Activated naive CD4-positive, alpha-beta T cell treated with anti-CD3 and anti-CD28 coated beads, Interleukin-2, amount 10 ng/mL, durations not matched to agents 7 days and 5 days (primary cell): ENCODE measurements around the gene MAPKBP1.

ENCODE experiments used
- CTCF ChIA-PET: fragments of 350-600 bp; sonication (Branson Sonifier 250); formaldehyde crosslinking; loops from one replicate; lab custom pipeline; 2021; ENCODE audit warnings: antibody characterized with exemption; lab: Charles Lee
- DNase-seq: peaks from one replicate; pipeline ENCODE4 v3.0.0-alpha.2; 2020
- H3K27ac Mint-ChIP-seq: one replicate; pipeline ENCODE4 v1.8.0; 2021; ENCODE audit warnings: mild to moderate bottlenecking, moderate library complexity, mixed read lengths
- H3K27me3 Mint-ChIP-seq: one replicate; pipeline ENCODE4 v1.8.0; 2021; ENCODE audit warnings: mild to moderate bottlenecking, mixed read lengths
- H3K36me3 Mint-ChIP-seq: one replicate; pipeline ENCODE4 v1.8.0; 2021; ENCODE audit warnings: mixed read lengths
- H3K4me1 Mint-ChIP-seq: one replicate; pipeline ENCODE4 v1.8.0; 2021; ENCODE audit warnings: mixed read lengths
- H3K4me3 Mint-ChIP-seq: one replicate; pipeline ENCODE4 v1.8.0; 2021; ENCODE audit warnings: mild to moderate bottlenecking, moderate library complexity, mixed read lengths
- H3K9me3 Mint-ChIP-seq: one replicate; pipeline ENCODE4 v1.8.0; 2021; ENCODE audit warnings: mixed read lengths

The MAPKBP1 gene

DNA sequence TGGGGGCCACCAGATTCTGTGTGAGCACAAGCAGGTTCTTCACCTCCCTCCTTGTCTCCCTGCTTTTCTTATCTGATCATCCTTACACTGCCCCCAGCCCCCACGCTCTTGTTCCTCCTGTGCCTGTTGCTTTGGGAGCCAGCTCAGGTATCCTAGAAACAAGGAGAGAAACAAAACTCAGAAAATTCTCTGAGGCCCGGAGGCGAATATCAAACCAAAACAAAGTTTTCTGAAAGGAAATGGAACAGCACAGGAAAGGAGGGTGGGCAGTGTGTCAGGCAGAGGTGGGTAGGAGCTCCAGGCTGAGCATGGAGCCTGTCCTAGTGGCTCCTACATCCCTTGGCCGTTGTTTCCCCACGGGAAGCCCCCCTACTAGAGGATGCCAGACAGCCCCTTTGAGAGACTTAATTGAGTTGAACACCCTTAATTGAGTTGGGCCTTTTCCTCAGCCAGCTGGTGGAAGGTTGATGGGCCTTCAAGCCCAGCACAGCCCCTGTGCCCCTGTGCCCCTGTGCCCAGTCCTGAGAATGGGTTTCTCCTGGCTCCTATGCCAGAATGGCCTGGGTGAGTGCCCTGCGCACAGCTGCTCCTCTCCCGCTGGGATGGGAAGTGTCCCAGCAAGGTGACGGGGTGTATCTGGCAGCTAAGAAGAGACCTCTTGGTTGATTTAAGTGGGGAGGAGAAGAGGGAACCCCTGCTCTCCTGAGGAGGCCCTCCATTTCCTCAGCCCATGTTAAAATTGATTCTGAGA is 30.8 kb downstream of the MAPKBP1 start:
- peaks cover 10% of the 10 kb centered on the region for H3K36me3 Mint-ChIP-seq
- CTCF ChIA-PET = interaction anchor here (0.9 to 10.1 kb wide), 3 partner anchors 33 to 110 kb away, joined by 3 to 253 read pairs (median 7); partner anchors contain the start of gene MAPKBP1
- H3K4me1 Mint-ChIP-seq = peaks cover 21% of the 10 kb centered on the region
- DNase-seq = no peak
- H3K4me3 Mint-ChIP-seq = no peak overlapping the region
- H3K9me3 Mint-ChIP-seq = no peaks in the 10 kb centered on the region
- H3K27ac Mint-ChIP-seq = peak overlapping the region; percentile 67
- no peaks in the 10 kb centered on the region for H3K27me3 Mint-ChIP-seq

DNA sequence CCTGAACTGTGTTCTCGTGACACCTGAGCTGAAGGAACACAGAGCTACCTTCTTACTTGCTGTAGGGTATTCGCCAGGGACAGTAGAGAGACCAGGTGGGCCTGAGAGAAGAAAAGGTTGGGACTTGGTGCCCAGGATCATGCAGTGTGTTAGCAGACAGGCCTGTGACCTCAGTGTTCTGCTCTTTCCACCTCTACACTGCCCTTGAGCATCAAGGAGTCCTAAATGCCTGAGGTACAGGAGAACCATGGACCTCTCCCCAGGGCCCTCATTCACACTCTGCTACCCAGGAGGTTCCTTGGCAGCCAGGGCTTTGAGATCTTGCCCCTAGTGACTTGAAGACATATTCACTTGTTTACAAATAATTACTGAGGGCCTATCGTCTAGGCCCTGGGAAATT is 31.4 kb downstream of the MAPKBP1 start:
- Mint-ChIP-seq H3K4me1 (peaks cover 25% of the 10 kb centered on the region), H3K9me3 (no peaks in the 10 kb centered on the region), H3K36me3 (peaks cover 7% of the 10 kb centered on the region), H3K27ac (no peak overlapping the region), H3K4me3 (no peak overlapping the region), H3K27me3 (no peaks in the 10 kb centered on the region)
- DNase-seq = no peak
- CTCF ChIA-PET = interaction anchor here (2.2 to 10.1 kb wide), 2 partner anchors 34 to 99 kb away, joined by 7 to 253 read pairs; partner anchors contain the start of gene MAPKBP1

DNA sequence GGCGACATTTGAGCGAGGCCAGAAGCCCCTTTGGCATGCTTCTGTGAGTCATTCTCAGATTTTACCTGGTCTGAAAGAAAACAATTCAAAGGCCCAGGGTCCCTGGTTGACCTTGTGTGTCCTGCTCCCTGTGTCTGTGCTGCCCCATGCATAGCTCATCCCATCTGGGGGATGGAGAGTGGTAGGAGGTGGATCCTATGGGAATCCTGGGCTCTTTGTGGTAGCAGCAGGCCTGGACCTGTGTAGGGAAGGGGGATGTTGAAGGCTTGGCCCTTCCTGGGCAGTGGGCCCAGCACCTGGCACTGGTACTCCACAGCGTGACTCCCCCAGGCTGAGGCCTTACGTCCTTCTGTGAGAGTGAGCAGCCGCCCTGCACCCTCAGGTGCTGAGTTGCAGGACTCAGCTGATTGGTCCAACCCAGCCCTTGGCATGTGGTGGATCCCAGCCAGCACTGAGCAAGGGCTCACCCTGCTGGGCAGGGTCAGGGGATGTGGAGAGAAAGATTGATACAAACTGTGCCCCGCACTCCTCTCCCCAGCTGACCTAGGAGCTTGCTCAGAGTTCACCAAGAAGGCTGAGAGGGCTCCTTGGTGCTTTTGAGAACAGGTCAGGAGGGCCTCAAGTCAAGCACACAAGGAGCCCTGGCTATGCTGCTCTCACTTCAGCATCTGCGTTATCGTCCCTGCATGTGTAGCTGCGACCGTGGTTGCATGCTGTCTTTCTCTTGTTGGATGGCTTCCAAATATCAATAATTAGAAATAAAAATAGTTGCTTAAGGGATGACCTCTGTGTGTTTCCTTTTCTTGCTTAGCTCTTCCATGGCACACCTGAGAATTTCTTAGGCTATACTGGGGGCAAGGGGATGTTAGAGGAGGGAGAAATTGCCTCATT is 32.3 kb downstream of the MAPKBP1 start:
- Mint-ChIP-seq H3K36me3 (peaks cover 2% of the 10 kb centered on the region), H3K27me3 (no peaks in the 10 kb centered on the region), H3K4me1 (peaks cover 33% of the 10 kb centered on the region), H3K9me3 (no peaks in the 10 kb centered on the region), H3K27ac (peak overlapping the region; percentile 33), H3K4me3 (no peak overlapping the region)
- CTCF ChIA-PET = interaction anchor here (10.1 kb wide), 1 partner anchor 34 kb away, joined by 253 read pairs; the partner anchor contains the start of gene MAPKBP1
- DNase-seq = no peak

DNA sequence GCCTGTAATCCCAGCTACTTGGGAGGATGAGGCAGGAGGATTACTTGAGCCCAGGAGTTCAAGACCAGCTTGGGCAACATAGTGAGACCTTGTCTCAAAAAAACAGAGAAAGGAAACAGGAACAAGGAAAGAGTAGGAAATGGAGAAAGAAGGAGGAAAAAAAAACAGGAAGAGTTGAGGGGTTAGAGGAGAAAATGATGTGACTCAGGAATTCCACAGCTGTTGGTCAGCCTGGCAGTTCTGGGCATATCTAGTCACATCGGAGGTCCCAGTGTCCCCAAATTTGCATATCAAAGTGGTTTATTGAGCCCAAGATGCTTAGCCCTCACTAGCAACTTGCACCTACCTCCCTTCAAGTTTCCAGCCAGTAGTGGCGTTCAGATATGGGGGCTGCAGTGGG is 34.8 kb downstream of the MAPKBP1 start:
- no peak overlapping the region for H3K27ac Mint-ChIP-seq
- H3K4me3 Mint-ChIP-seq = no peak overlapping the region
- H3K27me3 Mint-ChIP-seq = no peaks in the 10 kb centered on the region
- peaks cover 8% of the 10 kb centered on the region for H3K36me3 Mint-ChIP-seq
- no peak for DNase-seq
- no peaks in the 10 kb centered on the region for H3K9me3 Mint-ChIP-seq
- peaks cover 43% of the 10 kb centered on the region for H3K4me1 Mint-ChIP-seq
- CTCF ChIA-PET = interaction anchor here (0.7 to 10.1 kb wide), 8 partner anchors 8 to 251 kb away, joined by 3 to 253 read pairs (median 17); partner anchors contain the start of gene MAPKBP1

DNA sequence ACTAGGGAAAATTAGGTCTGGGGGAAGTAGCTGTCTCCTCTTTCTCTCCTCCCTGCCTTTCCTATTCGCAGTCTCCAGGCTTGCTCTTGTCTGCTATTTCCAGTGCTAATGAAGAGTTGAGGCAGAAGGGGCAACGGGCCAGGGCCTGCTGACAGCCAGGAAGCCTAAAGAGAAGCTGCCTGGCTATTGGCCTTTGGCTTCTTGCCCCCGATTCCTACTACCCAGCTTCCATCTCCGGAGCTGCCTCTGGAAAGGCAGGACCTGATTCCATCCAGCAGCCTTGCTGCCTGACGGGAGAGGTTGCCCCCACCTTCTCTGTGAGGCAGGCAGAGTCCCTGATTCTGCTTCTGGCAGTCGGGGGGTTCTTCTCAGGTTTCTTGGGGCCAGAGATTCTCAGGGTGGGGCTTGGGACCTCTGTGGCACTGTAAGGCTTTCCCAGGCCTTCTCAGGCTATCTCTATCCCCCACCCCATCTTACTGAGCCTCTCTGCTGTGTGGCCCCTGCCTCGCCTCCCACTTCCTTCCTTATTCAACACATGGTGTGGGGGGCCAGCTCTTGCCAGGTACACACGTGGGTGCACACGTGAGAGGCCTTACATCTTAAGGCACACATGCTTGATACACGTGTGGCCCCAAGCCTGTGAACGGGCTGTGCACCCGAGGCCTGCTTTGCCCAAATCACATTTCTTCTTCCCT is 35.4 kb downstream of the MAPKBP1 start:
- Mint-ChIP-seq H3K36me3 (peaks cover 10% of the 10 kb centered on the region), H3K27me3 (no peaks in the 10 kb centered on the region), H3K27ac (no peak overlapping the region), H3K4me1 (peaks cover 40% of the 10 kb centered on the region), H3K9me3 (no peaks in the 10 kb centered on the region), H3K4me3 (no peak overlapping the region)
- no peak for DNase-seq
- CTCF ChIA-PET = interaction anchor here (0.7 to 10.1 kb wide), 13 partner anchors 8 to 344 kb away, joined by 3 to 253 read pairs (median 15); partner anchors contain the start of gene MAPKBP1

DNA sequence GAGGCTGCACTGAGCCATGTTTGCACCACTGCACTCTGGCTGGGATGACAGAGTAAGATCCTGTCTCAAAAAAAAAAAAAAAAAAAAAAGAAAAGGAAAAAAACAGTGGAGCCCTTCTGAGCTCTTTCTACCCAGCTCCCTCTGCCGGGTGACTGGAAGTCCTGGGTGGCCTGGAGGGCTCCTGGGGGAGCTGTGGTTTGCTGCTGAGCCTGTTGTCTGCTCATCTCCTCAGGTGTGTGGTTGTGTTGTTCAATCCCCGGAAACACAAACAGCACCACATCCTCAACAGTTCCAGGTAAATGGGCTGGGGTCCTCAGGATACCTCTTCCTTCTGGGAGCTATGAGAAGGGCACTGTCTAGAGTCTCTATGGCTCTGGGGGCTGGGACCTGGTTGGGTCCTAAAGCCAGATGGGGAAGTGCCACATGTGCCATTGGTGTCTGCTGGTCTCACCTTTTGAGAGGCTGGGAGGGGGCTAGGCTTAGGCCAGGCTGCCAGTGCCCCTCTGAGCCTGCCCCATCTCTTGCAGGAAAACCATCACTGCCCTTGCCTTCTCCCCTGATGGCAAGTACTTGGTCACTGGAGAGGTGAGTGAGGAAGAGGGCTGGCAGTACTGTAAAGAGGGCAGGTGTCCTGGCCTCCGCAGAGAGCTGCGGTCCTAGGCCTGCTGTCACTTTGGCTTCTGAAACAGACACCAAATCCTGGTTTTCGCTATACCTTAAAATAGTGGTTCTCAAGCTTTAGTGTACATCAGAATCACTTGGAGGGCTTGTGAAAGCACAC is 36.6 kb downstream of the MAPKBP1 start:
- DNase-seq = no peak
- peaks cover 30% of the 10 kb centered on the region for H3K4me1 Mint-ChIP-seq
- no peak overlapping the region for H3K4me3 Mint-ChIP-seq
- peaks cover 10% of the 10 kb centered on the region for H3K36me3 Mint-ChIP-seq
- H3K27me3 Mint-ChIP-seq = no peaks in the 10 kb centered on the region
- H3K9me3 Mint-ChIP-seq = no peaks in the 10 kb centered on the region
- H3K27ac Mint-ChIP-seq = peak overlapping the region; percentile 62
- CTCF ChIA-PET = interaction anchor here (0.7 to 10.1 kb wide), 24 partner anchors 10 to 514 kb away, joined by 3 to 253 read pairs (median 6); partner anchors contain the start of genes MAPKBP1 and PLA2G4B

DNA sequence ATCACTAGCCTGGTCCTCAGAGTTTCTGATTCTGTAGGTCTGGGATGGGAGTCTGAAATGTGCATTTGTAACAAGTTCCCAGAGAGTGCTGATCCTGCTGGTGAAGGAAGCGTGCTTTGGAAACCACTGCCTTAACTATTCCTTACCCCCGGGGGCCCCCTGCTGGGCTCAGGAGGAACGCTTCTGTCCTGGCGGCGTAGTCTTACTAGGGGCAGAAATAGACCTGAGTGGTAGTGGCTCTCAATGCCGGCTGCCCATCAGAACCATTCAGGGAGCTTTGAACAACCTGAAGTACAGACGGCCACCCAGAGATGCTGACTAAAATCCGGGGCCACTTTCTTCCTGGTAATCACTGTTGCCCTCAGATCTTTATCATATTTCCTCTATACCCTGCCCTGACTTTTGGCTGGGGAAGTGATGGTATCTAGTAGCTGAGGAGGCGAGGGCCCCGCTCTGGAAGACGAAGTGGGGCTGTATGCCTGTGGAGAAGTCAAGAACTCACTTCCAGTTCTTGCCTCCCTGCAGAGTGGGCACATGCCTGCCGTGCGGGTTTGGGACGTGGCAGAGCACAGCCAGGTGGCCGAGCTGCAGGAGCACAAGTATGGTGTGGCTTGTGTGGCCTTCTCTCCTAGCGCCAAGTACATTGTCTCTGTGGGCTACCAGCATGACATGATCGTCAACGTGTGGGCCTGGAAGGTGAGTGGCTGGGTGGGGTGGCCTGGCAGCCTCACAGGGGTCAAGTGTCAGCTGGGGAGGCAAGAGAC is 37.3 kb downstream of the MAPKBP1 start:
- Mint-ChIP-seq H3K4me1 (peaks cover 29% of the 10 kb centered on the region), H3K27ac (peak overlapping the region; percentile 62), H3K9me3 (no peaks in the 10 kb centered on the region), H3K36me3 (peaks cover 10% of the 10 kb centered on the region), H3K27me3 (no peaks in the 10 kb centered on the region), H3K4me3 (no peak overlapping the region)
- DNase-seq = peak; percentile 83
- CTCF ChIA-PET = interaction anchor here (0.6 to 10.1 kb wide), 27 partner anchors 9 to 350 kb away, joined by 3 to 253 read pairs (median 6); partner anchors contain the start of genes MAPKBP1 and PLA2G4B

DNA sequence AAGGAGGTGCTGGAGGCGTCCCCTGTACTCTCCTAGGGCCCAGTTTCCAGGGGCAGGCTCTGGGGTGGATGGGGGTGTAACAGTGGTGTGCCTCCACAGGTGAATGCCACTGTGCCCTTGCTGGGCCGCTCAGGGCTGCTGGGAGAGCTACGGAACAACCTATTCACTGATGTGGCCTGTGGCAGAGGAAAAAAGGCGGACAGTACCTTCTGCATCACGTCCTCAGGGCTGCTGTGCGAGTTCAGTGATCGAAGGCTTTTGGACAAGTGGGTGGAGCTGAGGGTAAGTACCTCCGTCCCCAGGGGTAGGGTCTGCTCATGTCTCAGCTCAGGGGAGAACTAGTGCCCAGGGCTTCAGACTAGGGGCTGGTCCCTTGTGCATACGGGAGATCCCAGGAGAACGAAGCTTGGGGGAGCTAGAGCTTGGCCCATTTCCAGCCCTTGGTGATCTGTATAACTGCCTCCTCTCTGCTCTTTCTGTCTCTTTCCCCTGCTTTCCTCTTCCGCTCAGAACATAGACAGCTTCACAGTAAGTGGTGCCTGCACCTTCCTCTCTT is 38.6 kb downstream of the MAPKBP1 start:
- CTCF ChIA-PET = interaction anchor here (1.4 to 10.1 kb wide), 9 partner anchors 19 to 209 kb away, joined by 4 to 253 read pairs (median 18); partner anchors contain the start of gene MAPKBP1
- DNase-seq = no peak

DNA sequence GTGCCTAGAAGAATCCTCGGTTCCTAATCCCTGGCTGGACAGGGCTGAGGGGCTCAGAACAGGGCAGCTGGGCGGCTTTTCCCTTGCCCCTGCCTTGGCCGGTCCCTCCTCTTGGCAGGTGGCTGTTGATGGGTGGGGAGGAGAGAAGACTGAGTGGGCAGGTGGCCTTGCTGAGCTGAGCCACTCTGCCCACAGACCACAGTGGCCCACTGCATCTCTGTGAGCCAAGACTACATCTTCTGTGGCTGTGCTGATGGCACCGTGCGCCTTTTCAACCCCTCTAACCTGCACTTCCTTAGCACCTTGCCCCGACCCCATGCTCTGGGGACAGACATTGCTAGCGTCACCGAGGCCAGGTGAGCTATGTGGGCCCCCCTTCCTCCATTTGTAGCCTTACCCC is 39.1 kb downstream of the MAPKBP1 start:
- peaks cover 29% of the 10 kb centered on the region for H3K4me1 Mint-ChIP-seq
- H3K36me3 Mint-ChIP-seq = peaks cover 21% of the 10 kb centered on the region
- no peaks in the 10 kb centered on the region for H3K9me3 Mint-ChIP-seq
- DNase-seq = no peak
- H3K27me3 Mint-ChIP-seq = no peaks in the 10 kb centered on the region
- no peak overlapping the region for H3K27ac Mint-ChIP-seq
- CTCF ChIA-PET = interaction anchor here (1.4 to 10.1 kb wide), 4 partner anchors 18 to 90 kb away, joined by 4 to 253 read pairs (median 44); partner anchors contain the start of gene MAPKBP1
- no peak overlapping the region for H3K4me3 Mint-ChIP-seq

More for the DNA sequence above, 38.6 kb downstream of the MAPKBP1 start:
- Mint-ChIP-seq H3K4me3 (no peak overlapping the region), H3K27me3 (no peaks in the 10 kb centered on the region), H3K9me3 (no peaks in the 10 kb centered on the region), H3K4me1 (peaks cover 29% of the 10 kb centered on the region), H3K27ac (no peak overlapping the region), H3K36me3 (peaks cover 19% of the 10 kb centered on the region)

DNA sequence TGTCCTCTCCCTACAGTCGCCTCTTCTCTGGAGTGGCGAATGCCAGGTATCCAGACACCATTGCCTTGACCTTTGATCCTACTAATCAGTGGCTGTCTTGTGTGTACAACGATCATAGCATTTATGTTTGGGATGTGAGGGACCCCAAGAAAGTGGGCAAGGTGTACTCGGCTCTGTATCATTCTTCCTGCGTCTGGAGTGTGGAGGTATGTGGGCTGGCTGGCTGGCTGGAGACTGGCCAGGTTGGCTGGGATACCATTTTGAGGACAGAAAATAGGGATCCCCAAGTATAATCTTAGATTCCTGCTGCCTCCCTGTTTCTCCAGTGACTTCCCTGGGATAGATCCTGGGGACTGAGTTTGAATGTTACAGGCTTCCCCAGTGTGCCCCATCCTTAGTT is 40.2 kb downstream of the MAPKBP1 start:
- H3K4me1 Mint-ChIP-seq = peaks cover 26% of the 10 kb centered on the region
- no peaks in the 10 kb centered on the region for H3K9me3 Mint-ChIP-seq
- H3K27me3 Mint-ChIP-seq = no peaks in the 10 kb centered on the region
- H3K36me3 Mint-ChIP-seq = peaks cover 26% of the 10 kb centered on the region
- CTCF ChIA-PET = interaction anchor here (1.4 to 10.1 kb wide), 2 partner anchors 17 to 42 kb away, joined by 4 to 253 read pairs; partner anchors contain the start of gene MAPKBP1
- H3K27ac Mint-ChIP-seq = no peak overlapping the region
- no peak overlapping the region for H3K4me3 Mint-ChIP-seq
- no peak for DNase-seq

DNA sequence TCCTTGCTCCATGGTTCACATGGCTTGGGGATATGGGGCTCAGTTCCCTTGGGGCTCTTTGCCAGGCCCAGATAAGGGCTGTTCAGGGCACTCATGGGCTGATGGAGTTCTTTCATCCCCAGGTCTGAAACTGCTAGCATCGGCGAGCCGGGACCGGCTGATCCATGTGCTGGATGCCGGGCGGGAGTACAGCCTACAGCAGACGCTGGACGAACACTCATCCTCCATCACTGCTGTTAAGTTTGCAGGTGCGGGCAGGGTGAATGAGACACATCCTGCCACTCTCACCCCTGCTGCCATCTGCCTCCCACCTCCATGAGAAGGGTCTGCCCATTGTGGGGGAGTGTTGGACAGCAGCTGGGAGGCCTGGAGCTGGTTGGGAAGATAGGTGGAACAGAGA is 42.5 kb downstream of the MAPKBP1 start:
- no peaks in the 10 kb centered on the region for H3K27me3 Mint-ChIP-seq

DNA sequence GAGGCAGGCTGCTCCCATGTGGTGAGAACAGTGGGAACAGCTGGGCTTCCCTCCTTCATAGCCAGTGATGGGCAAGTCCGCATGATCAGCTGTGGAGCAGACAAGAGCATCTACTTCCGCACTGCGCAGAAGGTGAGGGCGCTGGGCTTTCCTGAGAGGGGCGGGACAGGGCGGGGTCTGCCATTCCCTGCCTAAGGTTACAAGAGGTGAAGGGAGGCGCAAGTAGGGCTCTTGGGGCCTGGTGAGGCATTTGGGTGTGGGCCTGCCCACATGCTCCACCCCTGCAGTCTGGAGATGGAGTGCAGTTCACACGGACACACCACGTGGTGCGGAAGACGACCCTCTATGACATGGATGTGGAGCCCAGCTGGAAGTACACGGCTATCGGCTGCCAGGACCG is 43.0 kb downstream of the MAPKBP1 start:
- CTCF ChIA-PET = interaction anchor here (1.7 to 1.8 kb wide), 2 partner anchors 44 to 122 kb away, joined by 6 read pairs; no protein-coding TSS in a partner anchor
- no peak for DNase-seq
- H3K27ac Mint-ChIP-seq = no peak overlapping the region
- H3K9me3 Mint-ChIP-seq = no peaks in the 10 kb centered on the region
- H3K36me3 Mint-ChIP-seq = peaks cover 31% of the 10 kb centered on the region
- H3K27me3 Mint-ChIP-seq = no peaks in the 10 kb centered on the region
- peaks cover 2% of the 10 kb centered on the region for H3K4me1 Mint-ChIP-seq
- H3K4me3 Mint-ChIP-seq = no peak overlapping the region

More for the DNA sequence above, 42.5 kb downstream of the MAPKBP1 start:
- DNase-seq = no peak
- peaks cover 33% of the 10 kb centered on the region for H3K36me3 Mint-ChIP-seq
- no peak overlapping the region for H3K27ac Mint-ChIP-seq
- H3K9me3 Mint-ChIP-seq = no peaks in the 10 kb centered on the region
- peaks cover 7% of the 10 kb centered on the region for H3K4me1 Mint-ChIP-seq
- CTCF ChIA-PET = no interaction called here
- no peak overlapping the region for H3K4me3 Mint-ChIP-seq
